ENCODE data around the gene AP2B1.

The AP2B1 gene

DNA sequence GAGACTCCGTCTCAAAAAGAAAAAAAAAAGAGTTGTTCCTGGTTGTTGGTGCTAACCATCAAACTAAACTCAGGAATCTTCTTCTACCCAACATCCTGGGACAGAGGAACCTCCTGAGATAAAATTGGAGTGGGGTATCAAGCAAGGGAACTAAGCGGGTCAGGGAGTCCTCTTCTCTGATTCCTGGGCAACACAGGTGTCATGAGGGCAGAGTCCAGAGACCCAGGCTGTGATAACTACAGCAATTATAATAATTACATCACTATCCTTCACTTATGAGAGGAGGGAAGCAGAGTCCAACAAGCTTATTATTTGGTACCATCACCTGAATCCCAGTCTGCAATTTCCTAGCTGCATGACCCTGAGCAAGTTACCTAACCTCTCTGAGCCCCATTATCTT, 181.7 kb downstream of the AP2B1 start:
- Histone ChIP-seq H2BK120ac (ENCODE audit: low read depth, low read length) (no peak overlapping the region), H3K9me3 (ENCODE audit: control insufficient read depth, low read length) (no peaks in the 10 kb centered on the region), H3K4me2 (ENCODE audit: low read length, poor library complexity, severe bottlenecking) (no peak overlapping the region), H3K36me3 (ENCODE audit: control insufficient read depth in 1 of 2, insufficient read depth in 2 of 2, low read depth in 1 of 2, low read length in 2 of 2) (no peaks in the 10 kb centered on the region), H4K8ac (ENCODE audit: low read length) (no peak overlapping the region), H3K4me3 (ENCODE audit: insufficient read depth in 1 of 2, low read depth in 1 of 2, low read length in 2 of 2) (no peak overlapping the region), H3K9ac (ENCODE audit: low read length) (no peak overlapping the region), H2BK12ac (ENCODE audit: low read length in 2 of 2) (no peak overlapping the region), H3K27ac (ENCODE audit: low read length, poor library complexity, severe bottlenecking) (no peak overlapping the region), H2BK15ac (ENCODE audit: low read depth, poor library complexity, severe bottlenecking) (no peak overlapping the region), H2BK5ac (ENCODE audit: low read depth, low read length, poor library complexity, severe bottlenecking) (no peak overlapping the region), H3K18ac (ENCODE audit: low read depth in 1 of 2, low read length in 2 of 2) (no peak overlapping the region), H4K91ac (ENCODE audit: low read length) (no peak overlapping the region), H3K23ac (ENCODE audit: low read length in 2 of 2) (no peak overlapping the region), H3K27me3 (ENCODE audit: control insufficient read depth in 1 of 2, insufficient read depth in 1 of 2, low read length in 2 of 2) (peaks cover 46 to 90% of the 10 kb centered on the region in 2 experiments), H2AFZ (ENCODE audit: low read depth, low read length) (no peak overlapping the region), H3K14ac (ENCODE audit: low read length in 2 of 2) (no peak overlapping the region), H3K79me1 (replicated peaks; ENCODE audit: low read length, poor library complexity, severe bottlenecking) (no peaks in the 10 kb centered on the region), H3K4ac (ENCODE audit: low read depth in 1 of 2, low read length in 2 of 2) (no peak overlapping the region), H2AK5ac (ENCODE audit: low read length, severe bottlenecking) (no peak overlapping the region), H3K4me1 (ENCODE audit: control insufficient read depth, insufficient read depth, low read depth, low read length) (peaks cover 15% of the 10 kb centered on the region)
- no CpG with 5 or more reads among the region's 2 CpGs for WGBS
- no peak for DNase-seq

DNA sequence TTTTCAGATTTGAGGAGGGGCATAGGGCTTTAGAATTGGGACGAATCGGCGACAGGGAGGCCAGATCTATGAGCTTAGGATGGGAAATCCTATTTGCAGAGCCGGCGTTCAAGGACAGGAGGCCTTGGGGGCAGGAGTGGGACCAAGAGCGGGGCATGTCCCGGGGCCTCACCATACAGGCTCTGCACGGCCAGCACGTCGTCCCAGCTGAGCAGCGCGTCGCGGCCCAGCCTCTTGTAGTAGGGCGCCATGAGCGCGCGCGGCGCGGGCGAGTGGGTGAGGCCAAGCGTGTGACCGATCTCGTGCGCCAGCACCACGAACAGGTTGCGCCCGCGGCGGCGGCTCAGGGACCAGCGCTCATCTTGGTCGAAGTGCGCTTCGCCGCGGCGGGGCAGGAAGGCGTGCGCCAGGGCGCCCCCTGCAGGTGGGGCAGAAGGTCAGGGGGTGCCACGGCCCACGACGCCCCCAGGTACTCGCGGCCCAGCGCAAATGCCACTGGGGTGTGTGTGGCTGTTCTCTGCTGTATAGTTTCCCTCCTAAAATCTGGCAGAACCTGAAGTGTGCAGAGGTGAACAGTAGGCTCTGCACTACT, 182.9 kb downstream of the AP2B1 start:
- peaks cover 47 to 94% of the 10 kb centered on the region in 2 experiments for H3K27me3 ChIP-seq (ENCODE audit: control insufficient read depth in 1 of 2, insufficient read depth in 1 of 2, low read length in 2 of 2)
- DNase-seq, result no peak
- H3K4me3 ChIP-seq (ENCODE audit: insufficient read depth in 1 of 2, low read depth in 1 of 2, low read length in 2 of 2), result no peak overlapping the region
- H3K4me2 ChIP-seq (ENCODE audit: low read length, poor library complexity, severe bottlenecking), result no peak overlapping the region
- H2BK120ac ChIP-seq (ENCODE audit: low read depth, low read length), result no peak overlapping the region
- no peaks in the 10 kb centered on the region for H3K36me3 ChIP-seq (ENCODE audit: control insufficient read depth in 1 of 2, insufficient read depth in 2 of 2, low read depth in 1 of 2, low read length in 2 of 2)
- H4K8ac ChIP-seq (ENCODE audit: low read length), result no peak overlapping the region
- H2BK5ac ChIP-seq (ENCODE audit: low read depth, low read length, poor library complexity, severe bottlenecking), result no peak overlapping the region
- H2BK12ac ChIP-seq (ENCODE audit: low read length in 2 of 2), result no peak overlapping the region
- no peak overlapping the region for H2BK15ac ChIP-seq (ENCODE audit: low read depth, poor library complexity, severe bottlenecking)
- H3K14ac ChIP-seq (ENCODE audit: low read length in 2 of 2), result no peak overlapping the region
- no peak overlapping the region for H3K9ac ChIP-seq (ENCODE audit: low read length)
- H3K4me1 ChIP-seq (ENCODE audit: control insufficient read depth, insufficient read depth, low read depth, low read length), result peaks cover 9% of the 10 kb centered on the region
- H2AFZ ChIP-seq (ENCODE audit: low read depth, low read length), result no peak overlapping the region
- no peak overlapping the region for H2AK5ac ChIP-seq (ENCODE audit: low read length, severe bottlenecking)
- WGBS, result 98% methylated on average over 48 of the region's 48 CpGs
- H3K79me1 ChIP-seq (replicated peaks; ENCODE audit: low read length, poor library complexity, severe bottlenecking), result no peaks in the 10 kb centered on the region
- H3K4ac ChIP-seq (ENCODE audit: low read depth in 1 of 2, low read length in 2 of 2), result no peak overlapping the region
- H3K18ac ChIP-seq (ENCODE audit: low read depth in 1 of 2, low read length in 2 of 2), result no peak overlapping the region
- H3K23ac ChIP-seq (ENCODE audit: low read length in 2 of 2), result no peak overlapping the region
- peak overlapping the region; percentile 31 for H4K91ac ChIP-seq (ENCODE audit: low read length)
- H3K9me3 ChIP-seq (ENCODE audit: control insufficient read depth, low read length), result no peaks in the 10 kb centered on the region
- no peak overlapping the region for H3K27ac ChIP-seq (ENCODE audit: low read length, poor library complexity, severe bottlenecking)

- Histone ChIP-seq H3K4me3 (ENCODE audit: insufficient read depth in 1 of 2, low read depth in 1 of 2, low read length in 2 of 2) (no peak overlapping the region), H2BK12ac (ENCODE audit: low read length in 2 of 2) (peak overlapping the region; percentile 53 to 85), H2BK15ac (ENCODE audit: low read depth, poor library complexity, severe bottlenecking) (peak overlapping the region; percentile 31), H3K79me1 (replicated peaks; ENCODE audit: low read length, poor library complexity, severe bottlenecking) (no peaks in the 10 kb centered on the region), H3K9ac (ENCODE audit: low read length) (no peak overlapping the region), H3K4me1 (ENCODE audit: control insufficient read depth, insufficient read depth, low read depth, low read length) (peaks cover 4% of the 10 kb centered on the region), H3K18ac (ENCODE audit: low read depth in 1 of 2, low read length in 2 of 2) (peak overlapping the region; percentile 38 to 46), H4K91ac (ENCODE audit: low read length) (peak overlapping the region; percentile 9), H4K8ac (ENCODE audit: low read length) (no peak overlapping the region), H3K4me2 (ENCODE audit: low read length, poor library complexity, severe bottlenecking) (no peak overlapping the region), H2AK5ac (ENCODE audit: low read length, severe bottlenecking) (no peak overlapping the region), H3K23ac (ENCODE audit: low read length in 2 of 2) (no peak overlapping the region), H3K9me3 (ENCODE audit: control insufficient read depth, low read length) (no peaks in the 10 kb centered on the region), H3K27me3 (ENCODE audit: control insufficient read depth in 1 of 2, insufficient read depth in 1 of 2, low read length in 2 of 2) (peaks cover 40 to 79% of the 10 kb centered on the region in 2 experiments), H2AFZ (ENCODE audit: low read depth, low read length) (no peak overlapping the region), H3K36me3 (ENCODE audit: control insufficient read depth in 1 of 2, insufficient read depth in 2 of 2, low read depth in 1 of 2, low read length in 2 of 2) (no peaks in the 10 kb centered on the region), H3K4ac (ENCODE audit: low read depth in 1 of 2, low read length in 2 of 2) (no peak overlapping the region), H2BK120ac (ENCODE audit: low read depth, low read length) (no peak overlapping the region), H3K14ac (ENCODE audit: low read length in 2 of 2) (peak overlapping the region in 1 of 2 experiments; percentile 89), H3K27ac (ENCODE audit: low read length, poor library complexity, severe bottlenecking) (no peak overlapping the region), H2BK5ac (ENCODE audit: low read depth, low read length, poor library complexity, severe bottlenecking) (no peak overlapping the region)
- WGBS, result 92% methylated on average over 20 of the region's 20 CpGs
- no peak for DNase-seq
These were observed 186.0 kb downstream of the AP2B1 start for GRCh38 chr17:35773129-35773528.

GRCh38 chr17:35773679-35774425, 186.7 kb downstream of the AP2B1 start:
- H4K91ac ChIP-seq (ENCODE audit: low read length), result peak overlapping the region; percentile 52
- H3K9ac ChIP-seq (ENCODE audit: low read length), result no peak overlapping the region
- H2BK12ac ChIP-seq (ENCODE audit: low read length in 2 of 2), result peak overlapping the region; percentile 61 to 90
- H3K4me1 ChIP-seq (ENCODE audit: control insufficient read depth, insufficient read depth, low read depth, low read length), result peaks cover 5% of the 10 kb centered on the region
- peak overlapping the region; percentile 50 for H4K8ac ChIP-seq (ENCODE audit: low read length)
- no peak overlapping the region for H3K23ac ChIP-seq (ENCODE audit: low read length in 2 of 2)
- H2AFZ ChIP-seq (ENCODE audit: low read depth, low read length), result no peak overlapping the region
- H3K79me1 ChIP-seq (replicated peaks; ENCODE audit: low read length, poor library complexity, severe bottlenecking), result no peaks in the 10 kb centered on the region
- H2AK5ac ChIP-seq (ENCODE audit: low read length, severe bottlenecking), result no peak overlapping the region
- H3K27me3 ChIP-seq (ENCODE audit: control insufficient read depth in 1 of 2, insufficient read depth in 1 of 2, low read length in 2 of 2), result peaks cover 36 to 75% of the 10 kb centered on the region in 2 experiments
- H3K4me2 ChIP-seq (ENCODE audit: low read length, poor library complexity, severe bottlenecking), result no peak overlapping the region
- no peaks in the 10 kb centered on the region for H3K36me3 ChIP-seq (ENCODE audit: control insufficient read depth in 1 of 2, insufficient read depth in 2 of 2, low read depth in 1 of 2, low read length in 2 of 2)
- H3K9me3 ChIP-seq (ENCODE audit: control insufficient read depth, low read length), result no peaks in the 10 kb centered on the region
- DNase-seq, result peak; percentile 22
- H3K4ac ChIP-seq (ENCODE audit: low read depth in 1 of 2, low read length in 2 of 2), result peak overlapping the region; percentile 16 to 28
- no peak overlapping the region for H3K27ac ChIP-seq (ENCODE audit: low read length, poor library complexity, severe bottlenecking)
- peak overlapping the region; percentile 19 for H2BK15ac ChIP-seq (ENCODE audit: low read depth, poor library complexity, severe bottlenecking)
- peak overlapping the region in 1 of 2 experiments; percentile 89 for H3K14ac ChIP-seq (ENCODE audit: low read length in 2 of 2)
- H2BK5ac ChIP-seq (ENCODE audit: low read depth, low read length, poor library complexity, severe bottlenecking), result no peak overlapping the region
- WGBS, result 54% methylated on average over 9 of the region's 10 CpGs
- H3K4me3 ChIP-seq (ENCODE audit: insufficient read depth in 1 of 2, low read depth in 1 of 2, low read length in 2 of 2), result no peak overlapping the region
- peak overlapping the region; percentile 38 to 46 for H3K18ac ChIP-seq (ENCODE audit: low read depth in 1 of 2, low read length in 2 of 2)
- no peak overlapping the region for H2BK120ac ChIP-seq (ENCODE audit: low read depth, low read length)
